AG04450 (cell line): ENCODE data around the gene CHAMP1. TPM values are rescaled to one million over a fixed set of nuclear protein-coding genes. Genes with fewer than 3 reads are reported as not detected.

Experiments used
- CTCF ChIA-PET: fragments of 300-600, 350-600 bp; formaldehyde crosslinking; extraction: SDS; loops from one replicate; lab custom pipeline; 2022; ENCODE audit warnings: antibody characterized with exemption, inconsistent platforms; lab: Charles Lee
- POLR2A ChIA-PET: fragments of 350-600 bp; formaldehyde crosslinking; extraction: SDS; loops from one replicate; lab custom pipeline; 2021; ENCODE audit warnings: antibody characterized with exemption, inconsistent platforms; lab: Yijun Ruan, JAX
- DNase-seq: peaks from one replicate; pipeline ENCODE4 v3.0.0-alpha.2; 2011; ENCODE audit warnings: low read depth, low spot score
- H3K27ac ChIP-seq: one replicate; pipeline ENCODE4 v1.5.1; 2012; ENCODE audit warnings: low read depth, low read length, control low read depth
- H3K27me3 ChIP-seq: one replicate; pipeline ENCODE4 v1.6.0; 2012; ENCODE audit warnings: low read length; ENCODE audit not compliant: control insufficient read depth, insufficient read depth
- H3K4me3 ChIP-seq: 2 replicates; pipeline ENCODE4 v1.5.1; 2011; ENCODE audit warnings: mild to moderate bottlenecking, low read depth, low read length, control low read depth
- H3K9me3 ChIP-seq: 2 replicates; pipeline ENCODE4 v1.5.1; 2012; ENCODE audit warnings: low read length; ENCODE audit not compliant: control insufficient read depth, insufficient read depth
- polyA plus RNA-seq: library from polyadenylated mRNA; depleted of rRNA; stranded (reverse); fragments of >200 nt; gene quantifications from 2 replicates; pipeline ENCODE4 v1.2.3, GENCODE V29; 2011
- TF ChIP-seq, protein P1 (sequence below): IDR thresholded peaks from 2 replicates; pipeline ENCODE4 v1.5.1; 2011; ENCODE audit warnings: low read depth, low read length, control low read depth, inconsistent platforms

Gene CHAMP1
- polyA plus RNA-seq, 1 experiment: 57.7 TPM

DNA sequence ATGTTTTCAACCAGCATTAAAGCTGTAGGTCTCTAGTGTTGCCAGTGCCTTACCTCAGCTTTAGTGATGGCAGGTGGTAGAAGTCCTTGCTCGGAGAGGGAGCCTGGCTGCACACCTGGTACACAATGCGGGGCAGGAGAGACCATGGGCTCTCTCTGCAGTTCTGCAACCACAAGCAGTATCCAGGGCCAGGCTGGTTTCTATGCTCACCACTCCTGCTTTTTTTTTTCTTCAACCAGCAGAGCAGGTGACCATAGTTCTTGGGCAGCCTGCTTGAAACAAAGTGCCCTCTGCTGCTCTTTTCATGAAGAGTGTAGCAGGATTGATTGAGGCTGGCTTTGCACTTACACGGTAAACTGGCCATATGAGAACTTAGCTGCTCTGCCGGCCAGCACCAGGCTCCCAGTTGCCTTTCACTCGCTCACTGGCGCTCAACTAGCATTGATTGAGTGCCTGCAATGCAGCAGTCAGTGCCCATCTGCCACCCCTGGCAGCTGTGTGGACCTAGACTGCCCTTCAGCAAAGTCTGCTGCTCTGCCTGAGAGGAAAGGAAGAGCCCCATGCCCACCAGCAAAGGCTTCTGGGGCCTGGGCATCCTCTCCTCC lies 4.4 kb upstream of the CHAMP1 start:
- TF ChIP-seq, protein P1, sequence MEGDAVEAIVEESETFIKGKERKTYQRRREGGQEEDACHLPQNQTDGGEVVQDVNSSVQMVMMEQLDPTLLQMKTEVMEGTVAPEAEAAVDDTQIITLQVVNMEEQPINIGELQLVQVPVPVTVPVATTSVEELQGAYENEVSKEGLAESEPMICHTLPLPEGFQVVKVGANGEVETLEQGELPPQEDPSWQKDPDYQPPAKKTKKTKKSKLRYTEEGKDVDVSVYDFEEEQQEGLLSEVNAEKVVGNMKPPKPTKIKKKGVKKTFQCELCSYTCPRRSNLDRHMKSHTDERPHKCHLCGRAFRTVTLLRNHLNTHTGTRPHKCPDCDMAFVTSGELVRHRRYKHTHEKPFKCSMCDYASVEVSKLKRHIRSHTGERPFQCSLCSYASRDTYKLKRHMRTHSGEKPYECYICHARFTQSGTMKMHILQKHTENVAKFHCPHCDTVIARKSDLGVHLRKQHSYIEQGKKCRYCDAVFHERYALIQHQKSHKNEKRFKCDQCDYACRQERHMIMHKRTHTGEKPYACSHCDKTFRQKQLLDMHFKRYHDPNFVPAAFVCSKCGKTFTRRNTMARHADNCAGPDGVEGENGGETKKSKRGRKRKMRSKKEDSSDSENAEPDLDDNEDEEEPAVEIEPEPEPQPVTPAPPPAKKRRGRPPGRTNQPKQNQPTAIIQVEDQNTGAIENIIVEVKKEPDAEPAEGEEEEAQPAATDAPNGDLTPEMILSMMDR: no peak
- DNase-seq: no peak
- ChIA-PET CTCF (no interaction called here), POLR2A (interaction anchor here (1.4 kb wide), 1 partner anchor 10 kb away, joined by 4 read pairs; no protein-coding TSS in a partner anchor)
- Histone ChIP-seq H3K4me3 (no peak overlapping the region), H3K27ac (no peak overlapping the region), H3K27me3 (no peaks in the 10 kb centered on the region), H3K9me3 (no peaks in the 10 kb centered on the region)

DNA sequence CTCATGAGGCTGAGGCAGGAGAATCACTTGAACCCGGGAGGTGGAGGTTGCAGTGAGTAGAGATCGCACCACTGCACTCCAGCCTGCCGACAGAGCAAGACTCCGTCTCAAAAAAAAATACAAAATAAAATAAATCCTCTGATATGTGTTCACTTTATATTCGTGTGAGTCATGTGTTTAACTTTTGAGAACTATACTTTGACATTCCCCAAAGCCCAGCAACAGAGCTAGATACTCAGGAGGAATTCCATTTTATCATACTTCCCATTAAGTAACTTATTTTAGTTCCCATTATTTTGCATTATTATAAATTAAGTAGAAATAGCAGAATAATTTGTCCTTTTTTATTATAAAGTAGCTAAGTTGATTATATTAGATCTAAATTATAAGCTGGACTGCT lies 3.3 kb upstream of the CHAMP1 start:
- H3K27me3 ChIP-seq: no peaks in the 10 kb centered on the region
- TF ChIP-seq, protein P1: no peak
- no peak overlapping the region for H3K4me3 ChIP-seq
- POLR2A ChIA-PET: interaction anchor here (1.4 kb wide), 1 partner anchor 9 kb away, joined by 4 read pairs; no protein-coding TSS in a partner anchor
- peak; percentile 37 for DNase-seq
- no peak overlapping the region for H3K27ac ChIP-seq
- CTCF ChIA-PET: interaction anchor here (1.0 kb wide), 1 partner anchor 31 kb away, joined by 3 read pairs; no protein-coding TSS in a partner anchor
- H3K9me3 ChIP-seq: no peaks in the 10 kb centered on the region

DNA sequence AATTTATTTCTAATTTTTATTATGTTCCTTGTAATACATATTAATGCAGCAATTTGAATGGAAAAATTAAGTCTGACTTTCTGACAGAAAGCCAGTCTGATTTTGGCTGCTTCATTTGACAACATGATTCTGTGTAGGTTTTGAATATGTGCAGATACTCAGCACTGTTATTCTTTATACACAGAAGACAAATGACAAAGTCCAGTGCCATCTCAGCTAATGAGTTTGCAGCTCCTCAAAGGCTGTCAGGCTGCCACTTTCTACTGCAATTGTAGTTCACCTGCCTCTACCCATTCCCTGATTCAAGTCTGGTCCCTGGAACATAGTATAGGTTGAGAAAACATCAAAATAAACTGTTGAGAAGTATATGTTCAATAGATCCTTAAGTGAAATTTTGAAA lies 2.9 kb upstream of the CHAMP1 start:
- TF ChIP-seq, protein P1: no peak
- CTCF ChIA-PET: interaction anchor here (1.0 kb wide), 1 partner anchor 31 kb away, joined by 3 read pairs; no protein-coding TSS in a partner anchor

DNA sequence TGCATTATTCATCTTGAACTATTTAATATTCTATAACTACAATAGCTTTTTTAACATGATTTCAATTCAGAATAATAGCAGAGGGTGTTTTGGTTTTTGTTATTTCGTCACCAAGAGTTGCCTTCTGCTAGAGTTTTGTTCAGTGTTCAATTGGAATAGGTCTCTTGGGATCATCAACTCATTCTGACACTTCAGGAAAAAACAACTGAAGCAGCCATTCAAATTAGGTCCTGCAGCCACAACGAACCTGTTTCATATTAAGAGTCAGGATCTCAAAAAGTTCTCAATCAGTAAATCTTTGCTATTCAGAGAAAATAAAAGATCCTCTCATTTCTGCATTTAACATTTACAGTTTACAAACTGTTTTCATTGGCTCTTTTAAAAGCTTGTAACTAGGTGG lies 2.4 kb upstream of the CHAMP1 start:
- POLR2A ChIA-PET: no interaction called here
- Histone ChIP-seq H3K27ac (no peak overlapping the region), H3K4me3 (no peak overlapping the region), H3K9me3 (no peaks in the 10 kb centered on the region), H3K27me3 (no peaks in the 10 kb centered on the region)
- no peak for DNase-seq
- TF ChIP-seq, protein P1: no peak
- CTCF ChIA-PET: no interaction called here

More for the DNA sequence above, 2.9 kb upstream of the CHAMP1 start:
- Histone ChIP-seq H3K4me3 (no peak overlapping the region), H3K9me3 (no peaks in the 10 kb centered on the region), H3K27me3 (no peaks in the 10 kb centered on the region), H3K27ac (no peak overlapping the region)
- no peak for DNase-seq
- POLR2A ChIA-PET: interaction anchor here (1.4 kb wide), 1 partner anchor 8 kb away, joined by 4 read pairs; no protein-coding TSS in a partner anchor
